Right lobe of liver (tissue), 6 donors: ENCODE results near the gene FRY. TPM values are rescaled to one million over a fixed set of nuclear protein-coding genes. Genes with fewer than 3 reads are reported as not detected.

Source experiments
- ATAC-seq, 4 donors: fragments of 200-7000 bp; cut with Tn5 transposase; one replicate each; pipeline ENCODE4 v1.9.1; 2020; ENCODE audit warnings: mild to moderate bottlenecking in 4 of 4, moderate library complexity in 4 of 4
- DNase-seq, 3 donors: peaks; one replicate each; pipeline ENCODE4 v3.0.0-alpha.2; 2020
- H3K27ac ChIP-seq, 3 donors: fragments of 200-600 bp; one replicate each; pipeline ENCODE4 v1.8.0; 2022
- H3K27me3 ChIP-seq, 2 donors: fragments of 200-600 bp; one replicate each; pipeline ENCODE4 v1.8.0; 2022
- H3K36me3 ChIP-seq, 4 donors: fragments of 200-600 bp; sonication (generic) in 1 of 4; one replicate each; pipeline versions ENCODE4 v1.5.1 to v1.8.0; 2017 to 2022; ENCODE audit warnings: control low read depth in 1 of 4
- H3K4me1 ChIP-seq, 4 donors: fragments of 200-600 bp; sonication (generic) in 1 of 4; one replicate each; pipeline versions ENCODE4 v1.5.1 to v1.8.0; 2017 to 2022; ENCODE audit warnings: control low read depth in 1 of 4
- H3K4me3 ChIP-seq, 3 donors: fragments of 200-600 bp; one replicate each; pipeline ENCODE4 v1.8.0; 2022
- H3K9me3 ChIP-seq, 4 donors: fragments of 200-600 bp; sonication (generic) in 1 of 4; one replicate each; pipeline versions ENCODE4 v1.5.1 to v1.8.0; 2017 to 2022; ENCODE audit warnings: control low read depth in 1 of 4
- CTCF ChIP-seq, 4 donors: fragments of 200-600 bp in 3 of 4; fragments of 450-650 bp in 1 of 4; IDR thresholded peaks; one replicate each; pipeline versions ENCODE4 v1.5.1 to v1.8.0; 2016 to 2022; ENCODE audit warnings: antibody characterized with exemption in 4 of 4, mild to moderate bottlenecking in 2 of 4
- POLR2A ChIP-seq: fragments of 450-650 bp; IDR thresholded peaks from one replicate; pipeline ENCODE4 v1.6.1; 2017; ENCODE audit warnings: antibody characterized with exemption, mild to moderate bottlenecking
- WGBS: methylation state at CpG from one replicate; pipeline ENCODE4 v1.1.6; 2018; ENCODE audit warnings: low coverage, low lambda C conversion rate; ENCODE audit not compliant: insufficient coverage; ENCODE audit errors: missing lambda C conversion rate; 5-methylcytosine and 5-hydroxymethylcytosine counted together
- intact Hi-C, 2 donors: fragments of 100-400 bp; cut with DNase I; formaldehyde crosslinking; loops; one replicate each; pipeline versions ENCODE4 v1.11.2 to v1.14.1; 2022
- total RNA-seq, 6 experiments: library from RNA; depleted of rRNA in 2 of 6; stranded (reverse); fragments of >200 nt in 2 of 6; fragmentation: NEBNext Ultra II Directional in 3 of 6; extraction: Animal tissue kit (Norgen Biotek cat#: 25700) in 3 of 6; gene quantifications; one replicate each; pipeline versions ENCODE4 v1.1.0 to v1.2.4, GENCODE V29; 2016 to 2023
- donor health status: DM: no; HTN: yes; CAD: no.
- donor health status: DM: no; HTN: no; CAD: no.
- donor health status: DM: no; HTN: no; CAD: no.
- donor health status: DM: no; HTN: yes; CAD: no.
- donor health status: DM: no; HTN: yes; CAD: no.

The FRY gene
- total RNA-seq, 6 experiments from 2014 or later, result 16.1 to 106 (median 35.7) TPM

DNA sequence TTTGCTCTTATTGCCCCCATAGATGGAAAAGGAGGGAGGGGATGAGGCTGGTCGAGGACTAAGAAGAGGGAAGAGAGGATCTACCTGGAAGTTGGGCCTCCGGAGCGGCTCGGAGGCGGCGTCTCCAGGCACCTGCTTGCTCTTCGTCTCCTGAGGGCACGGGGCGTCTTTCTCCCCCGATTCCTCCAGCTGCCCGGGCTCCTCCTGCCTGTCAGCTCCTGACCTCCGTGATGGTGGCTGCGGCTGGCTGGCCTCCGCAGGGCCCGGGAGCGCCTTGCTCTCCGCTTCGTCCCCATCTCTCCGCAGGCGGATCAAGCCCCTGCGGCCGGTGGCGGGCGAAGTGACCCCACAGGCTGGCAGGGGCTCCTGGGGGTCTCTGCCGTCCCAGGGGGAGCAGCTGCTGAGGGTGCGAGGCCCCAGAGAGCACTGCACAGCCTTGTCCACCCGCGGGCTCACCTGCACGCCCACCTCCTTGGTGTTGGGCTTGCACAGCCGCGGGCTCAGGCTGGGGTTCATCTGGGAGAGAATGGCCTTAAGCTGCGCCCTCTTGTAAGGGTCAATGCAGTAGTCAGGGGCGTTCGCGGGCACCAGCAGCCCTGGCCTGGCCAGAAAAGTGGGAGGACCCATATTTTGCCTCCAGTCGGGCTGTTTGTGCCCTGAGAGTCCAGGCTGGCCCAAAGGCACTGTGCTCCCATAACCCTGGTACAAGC lies 279.8 kb downstream of the FRY start:
- no peak for DNase-seq
- no peak for TF ChIP-seq CTCF (IDR thresholded peaks at IDR 0.05)
- no peaks in the 10 kb centered on the region for H3K27me3 ChIP-seq
- no peak overlapping the region for H3K4me3 ChIP-seq
- H3K4me1 ChIP-seq, result peaks cover 0 to 8% (median 0%) of the 10 kb centered on the region in 4 donors
- 94% methylated on average over 14 of the region's 36 CpGs for WGBS
- H3K27ac ChIP-seq, result no peak overlapping the region
- no peak for ATAC-seq
- H3K9me3 ChIP-seq, result no peaks in the 10 kb centered on the region
- intact Hi-C loops, result no loop called here
- H3K36me3 ChIP-seq, result no peaks in the 10 kb centered on the region

GRCh38 chr13:32314271-32315237 lies 283.0 kb downstream of the FRY start:
- H3K4me3 ChIP-seq, result peak overlapping the region; percentile 78 to 93 (median 83)
- peaks cover 0 to 4% (median 0%) of the 10 kb centered on the region in 4 donors for H3K4me1 ChIP-seq
- peak overlapping the region; percentile 88 to 97 (median 95) for H3K27ac ChIP-seq
- intact Hi-C loops, result no loop called here
- 64% methylated on average over 25 of the region's 32 CpGs for WGBS
- TF ChIP-seq POLR2A (no peak), CTCF (IDR thresholded peaks at IDR 0.05) (no peak)
- H3K36me3 ChIP-seq, result no peaks in the 10 kb centered on the region
- ATAC-seq (peak; percentile 10 to 35 (median 28)), DNase-seq (peak; percentile 45 to 65 (median 57))
- no peaks in the 10 kb centered on the region for H3K27me3 ChIP-seq
- H3K9me3 ChIP-seq, result no peaks in the 10 kb centered on the region

DNA sequence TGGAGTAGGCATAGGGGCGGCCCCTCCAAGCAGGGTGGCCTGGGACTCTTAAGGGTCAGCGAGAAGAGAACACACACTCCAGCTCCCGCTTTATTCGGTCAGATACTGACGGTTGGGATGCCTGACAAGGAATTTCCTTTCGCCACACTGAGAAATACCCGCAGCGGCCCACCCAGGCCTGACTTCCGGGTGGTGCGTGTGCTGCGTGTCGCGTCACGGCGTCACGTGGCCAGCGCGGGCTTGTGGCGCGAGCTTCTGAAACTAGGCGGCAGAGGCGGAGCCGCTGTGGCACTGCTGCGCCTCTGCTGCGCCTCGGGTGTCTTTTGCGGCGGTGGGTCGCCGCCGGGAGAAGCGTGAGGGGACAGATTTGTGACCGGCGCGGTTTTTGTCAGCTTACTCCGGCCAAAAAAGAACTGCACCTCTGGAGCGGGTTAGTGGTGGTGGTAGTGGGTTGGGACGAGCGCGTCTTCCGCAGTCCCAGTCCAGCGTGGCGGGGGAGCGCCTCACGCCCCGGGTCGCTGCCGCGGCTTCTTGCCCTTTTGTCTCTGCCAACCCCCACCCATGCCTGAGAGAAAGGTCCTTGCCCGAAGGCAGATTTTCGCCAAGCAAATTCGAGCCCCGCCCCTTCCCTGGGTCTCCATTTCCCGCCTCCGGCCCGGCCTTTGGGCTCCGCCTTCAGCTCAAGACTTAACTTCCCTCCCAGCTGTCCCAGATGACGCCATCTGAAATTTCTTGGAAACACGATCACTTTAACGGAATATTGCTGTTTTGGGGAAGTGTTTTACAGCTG lies 283.9 kb downstream of the FRY start, which contains the start of the genes BRCA2 and ZAR1L:
TSS of gene BRCA2 (plus strand) at position 271 of the 790 bp plus-strand sequence. CDS start 953 bp downstream, outside the sequence.
TSS of gene ZAR1L (minus strand) at position 126 of the 790 bp plus-strand sequence. CDS start 3,438 bp downstream, outside the sequence.
- WGBS, result under 1% methylated on average over 31 of the region's 60 CpGs
- TF ChIP-seq CTCF (IDR thresholded peaks at IDR 0.05) (peak in 1 of 4 donors; percentile 7), POLR2A (peak; percentile 81)

DNA sequence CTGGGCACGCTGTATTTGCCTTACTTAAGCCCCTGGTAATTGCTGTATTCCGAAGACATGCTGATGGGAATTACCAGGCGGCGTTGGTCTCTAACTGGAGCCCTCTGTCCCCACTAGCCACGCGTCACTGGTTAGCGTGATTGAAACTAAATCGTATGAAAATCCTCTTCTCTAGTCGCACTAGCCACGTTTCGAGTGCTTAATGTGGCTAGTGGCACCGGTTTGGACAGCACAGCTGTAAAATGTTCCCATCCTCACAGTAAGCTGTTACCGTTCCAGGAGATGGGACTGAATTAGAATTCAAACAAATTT lies 284.4 kb downstream of the FRY start:
- DNase-seq (no peak), ATAC-seq (peak in 3 of 4 donors; percentile 41 to 50 (median 43))
- no peaks in the 10 kb centered on the region for H3K9me3 ChIP-seq
- H3K36me3 ChIP-seq, result no peaks in the 10 kb centered on the region
- intact Hi-C loops, result no loop called here
- peak overlapping the region; percentile 78 to 93 (median 83) for H3K4me3 ChIP-seq
- 0% methylated on average over 12 of the region's 13 CpGs for WGBS
- H3K27me3 ChIP-seq, result no peaks in the 10 kb centered on the region
- no peaks in the 10 kb centered on the region for H3K4me1 ChIP-seq
- TF ChIP-seq CTCF (IDR thresholded peaks at IDR 0.05) (no peak), POLR2A (no peak)
- H3K27ac ChIP-seq, result peak overlapping the region; percentile 88 to 97 (median 95)

More for the DNA sequence above, 283.9 kb downstream of the FRY start, which contains the start of the genes BRCA2 and ZAR1L:
- peak within 1 kb of the TSS; percentile 78 to 93 (median 83) for H3K4me3 ChIP-seq
- ATAC-seq, result peak; percentile 96 to 98 (median 98)
- H3K4me1 ChIP-seq, result no peaks in the 10 kb centered on the region
- intact Hi-C loops, result no loop called here
- peak; percentile 89 to 92 (median 92) for DNase-seq
- H3K36me3 ChIP-seq, result no peaks in the 10 kb centered on the region
- no peaks in the 10 kb centered on the region for H3K9me3 ChIP-seq
- no peaks in the 10 kb centered on the region for H3K27me3 ChIP-seq
- H3K27ac ChIP-seq, result peak within 1 kb of the TSS; percentile 88 to 97 (median 95)
